SK-N-SH treated with all-trans-retinoic acid at 6 μM for 48 hours (cell line): ENCODE results near the gene LRRC25.
A peak's percentile ranks its signal among the peaks of the same experiment; 100 is the strongest.
"Not testable (repeated sequence)": the region's sequence is repeated elsewhere in the genome, so short reads cannot be mapped to it uniquely, and the experiment has no call there.

Source experiments
- ATAC-seq: fragments of 200-7000 bp; cut with Tn5 transposase; 3 replicates; pipeline ENCODE4 v1.9.1; 2020; ENCODE audit warnings: mild to moderate bottlenecking, moderate library complexity
- BACH2 ChIP-seq: fragments of 250-450 bp; sonication (Bioruptor Pico); IDR thresholded peaks from 2 replicates; pipeline ENCODE4 v1.9.0; 2021; ENCODE audit warnings: mild to moderate bottlenecking, borderline replicate concordance
- CSDC2 ChIP-seq: fragments of 250-450 bp; sonication (Bioruptor Pico); IDR thresholded peaks from 2 replicates; pipeline ENCODE4 v1.5.0; 2020; ENCODE audit warnings: mild to moderate bottlenecking, moderate library complexity
- CSRNP3 ChIP-seq: fragments of 250-450 bp; sonication (Bioruptor Pico); IDR thresholded peaks from 2 replicates; pipeline ENCODE4 v1.5.1; 2021; ENCODE audit warnings: mild to moderate bottlenecking, moderate library complexity
- ISL1 ChIP-seq: fragments of 250-450 bp; sonication (Bioruptor Pico); IDR thresholded peaks from 2 replicates; pipeline ENCODE4 v2.1.2; 2022; ENCODE audit warnings: mild to moderate bottlenecking, moderate library complexity
- POU6F1 ChIP-seq: fragments of 250-450 bp; sonication (Bioruptor Pico); IDR thresholded peaks from 2 replicates; pipeline ENCODE4 v1.8.0; 2021; ENCODE audit warnings: low read depth, mild to moderate bottlenecking, moderate library complexity, borderline replicate concordance
- PPARA ChIP-seq: fragments of 250-450 bp; sonication (Bioruptor Pico); IDR thresholded peaks from 2 replicates; pipeline ENCODE4 v1.5.0; 2020; ENCODE audit warnings: mild to moderate bottlenecking, borderline replicate concordance
- RARB ChIP-seq: fragments of 250-450 bp; sonication (Bioruptor Pico); IDR thresholded peaks from 2 replicates; pipeline ENCODE4 v1.8.0; 2021; ENCODE audit warnings: mild to moderate bottlenecking, moderate library complexity
- SNAI2 ChIP-seq: fragments of 250-450 bp; sonication (Bioruptor Pico); IDR thresholded peaks from 2 replicates; pipeline ENCODE4 v1.5.0; 2020; ENCODE audit warnings: mild to moderate bottlenecking, moderate library complexity
- ZFP3 ChIP-seq: fragments of 250-450 bp; sonication (Bioruptor Pico); IDR thresholded peaks from 2 replicates; pipeline ENCODE4 v1.5.0; 2020; ENCODE audit warnings: mild to moderate bottlenecking, moderate library complexity
- ZFP30 ChIP-seq: fragments of 450-650 bp; formaldehyde crosslinking; IDR thresholded peaks from 2 replicates; pipeline ENCODE4 v1.5.0; 2022; ENCODE audit warnings: mild to moderate bottlenecking, moderate library complexity
- ZNF565 ChIP-seq: fragments of 450-650 bp; formaldehyde crosslinking; conservative IDR thresholded peaks from 2 replicates; pipeline ENCODE4 v1.5.0; 2020; ENCODE audit warnings: low read depth, mild to moderate bottlenecking, moderate library complexity
- ZNF70 ChIP-seq: fragments of 450-650 bp; formaldehyde crosslinking; IDR thresholded peaks from 2 replicates; pipeline ENCODE4 v1.5.0; 2020; ENCODE audit warnings: mild to moderate bottlenecking, moderate library complexity
- ZNF8 ChIP-seq: fragments of 450-650 bp; formaldehyde crosslinking; IDR thresholded peaks from 2 replicates; pipeline ENCODE4 v1.5.0; 2020; ENCODE audit warnings: mild to moderate bottlenecking, moderate library complexity

The LRRC25 gene

GRCh38 chr19:18386543-18387271 lies 10.7 kb downstream of the LRRC25 start:
- ATAC-seq, result no peak
- TF ChIP-seq ZFP3, result peak; percentile 76
- TF ChIP-seq RARB, result no peak

GRCh38 chr19:18385675-18386542 lies 11.5 kb downstream of the LRRC25 start, which contains the start of gene GDF15:
TSS of gene GDF15 (plus strand) at chr19:18386158. CDS start at chr19:18386190, 32 bp downstream.
- peak; percentile 88 for ATAC-seq
- TF ChIP-seq CSDC2 (CRISPR knock-in tag) (no peak), ZNF8 (CRISPR knock-in tag) (no peak), ZNF565 (no peak), PPARA (CRISPR knock-in tag) (no peak), POU6F1 (CRISPR knock-in tag) (no peak), ZNF70 (no peak), ISL1 (CRISPR knock-in tag) (no peak)

- ATAC-seq, result no peak
- no peak for TF ChIP-seq ZNF565
- TF ChIP-seq ZFP3, result peak; percentile 99
Observed at GRCh38 chr19:18385359-18385674, 12.1 kb downstream of the LRRC25 start.

GRCh38 chr19:18384775-18385174 lies 12.6 kb downstream of the LRRC25 start:
- TF ChIP-seq RARB, result no peak
- TF ChIP-seq ZFP30 (CRISPR knock-in tag), result no peak
- TF ChIP-seq ZFP3, result no peak
- no peak for TF ChIP-seq BACH2 (CRISPR knock-in tag)
- TF ChIP-seq ZNF8 (CRISPR knock-in tag), result no peak
- ATAC-seq, result no peak

- not testable (repeated sequence) for ATAC-seq
Observed at GRCh38 chr19:18383622-18384021, 13.8 kb downstream of the LRRC25 start.

GRCh38 chr19:18380843-18381242 lies 16.6 kb downstream of the LRRC25 start:
- TF ChIP-seq CSRNP3 (CRISPR knock-in tag), result no peak
- TF ChIP-seq ZNF8 (CRISPR knock-in tag), result no peak
- TF ChIP-seq, all 23 proteins: peak for 0
- ATAC-seq, result no peak

- ATAC-seq, result peak; percentile 65
- 0 out of 2 replicates have a peak, but pooled peaks have one; percentile 58 for TF ChIP-seq SNAI2 (CRISPR knock-in tag)
- TF ChIP-seq BACH2 (CRISPR knock-in tag), result no peak
Observed at GRCh38 chr19:18379803-18380747, 17.3 kb downstream of the LRRC25 start.

- no peak for TF ChIP-seq ZNF70
- no peak for ATAC-seq
Observed at GRCh38 chr19:18377026-18377425, 20.4 kb downstream of the LRRC25 start.
